Activated T-cell treated with anti-CD3 and anti-CD28 coated beads, Interleukin-2, amount 50 U/mL, for 24 hours (primary cell): Measurements from ENCODE around the gene TIMP3.
"Not testable (repeated sequence)": the region's sequence is repeated elsewhere in the genome, so short reads cannot be mapped to it uniquely, and the experiment has no call there.

Experiments
- DNase-seq: peaks from one replicate; pipeline ENCODE4 v3.0.0-alpha.2; 2020
- H3K27ac Mint-ChIP-seq: 2 replicates; pipeline ENCODE4 v1.8.0; 2020; ENCODE audit warnings: mild to moderate bottlenecking, mixed read lengths
- H3K27me3 Mint-ChIP-seq: 2 replicates; pipeline ENCODE4 v1.8.0; 2020; ENCODE audit warnings: mixed read lengths
- H3K36me3 Mint-ChIP-seq: 2 replicates; pipeline ENCODE4 v1.8.0; 2020; ENCODE audit warnings: low read depth, mixed read lengths
- H3K4me1 Mint-ChIP-seq: 2 replicates; pipeline ENCODE4 v1.8.0; 2020; ENCODE audit warnings: low read depth, mixed read lengths
- H3K4me3 Mint-ChIP-seq: 2 replicates; pipeline ENCODE4 v1.8.0; 2020; ENCODE audit warnings: mild to moderate bottlenecking, moderate library complexity, mixed read lengths
- H3K9me3 Mint-ChIP-seq: 2 replicates; pipeline ENCODE4 v1.8.0; 2020; ENCODE audit warnings: mixed read lengths

TIMP3 gene

GRCh38 chr22:32801537-32802236 lies at the start of gene TIMP3:
Gene TIMP3, plus strand, starts transcription at chr22:32801705. Its CDS starts 297 bp downstream, at chr22:32802002.
- peaks cover 5% of the 10 kb centered on the region for H3K4me1 Mint-ChIP-seq
- DNase-seq = peak; percentile 30
- peaks cover 82% of the 10 kb centered on the region for H3K27me3 Mint-ChIP-seq
- no peaks in the 10 kb centered on the region for H3K9me3 Mint-ChIP-seq
- no peak within 1 kb of the TSS for H3K27ac Mint-ChIP-seq
- H3K36me3 Mint-ChIP-seq = no peaks in the 10 kb centered on the region
- H3K4me3 Mint-ChIP-seq = no peak within 1 kb of the TSS

DNA sequence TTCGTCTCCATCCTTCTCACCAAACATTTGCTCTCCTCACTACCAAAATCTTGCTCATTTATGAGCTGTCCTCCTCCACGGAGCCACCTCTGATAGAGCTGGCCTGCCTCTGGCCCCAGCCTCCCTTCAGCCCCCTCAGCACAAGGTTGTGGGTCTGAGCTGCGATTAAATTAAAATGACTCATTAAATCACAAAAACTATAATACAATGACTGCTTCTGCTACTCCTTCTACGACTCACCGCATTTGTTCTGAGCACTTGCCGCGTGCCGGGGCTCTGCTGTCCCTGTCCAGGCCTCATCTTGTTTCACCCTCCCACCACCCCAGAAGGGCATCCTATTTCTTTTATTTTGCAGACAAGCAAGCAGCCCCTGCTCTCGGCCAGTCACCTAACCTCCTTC lies 49.2 kb upstream of the TIMP3 start:
- DNase-seq = no peak

DNA sequence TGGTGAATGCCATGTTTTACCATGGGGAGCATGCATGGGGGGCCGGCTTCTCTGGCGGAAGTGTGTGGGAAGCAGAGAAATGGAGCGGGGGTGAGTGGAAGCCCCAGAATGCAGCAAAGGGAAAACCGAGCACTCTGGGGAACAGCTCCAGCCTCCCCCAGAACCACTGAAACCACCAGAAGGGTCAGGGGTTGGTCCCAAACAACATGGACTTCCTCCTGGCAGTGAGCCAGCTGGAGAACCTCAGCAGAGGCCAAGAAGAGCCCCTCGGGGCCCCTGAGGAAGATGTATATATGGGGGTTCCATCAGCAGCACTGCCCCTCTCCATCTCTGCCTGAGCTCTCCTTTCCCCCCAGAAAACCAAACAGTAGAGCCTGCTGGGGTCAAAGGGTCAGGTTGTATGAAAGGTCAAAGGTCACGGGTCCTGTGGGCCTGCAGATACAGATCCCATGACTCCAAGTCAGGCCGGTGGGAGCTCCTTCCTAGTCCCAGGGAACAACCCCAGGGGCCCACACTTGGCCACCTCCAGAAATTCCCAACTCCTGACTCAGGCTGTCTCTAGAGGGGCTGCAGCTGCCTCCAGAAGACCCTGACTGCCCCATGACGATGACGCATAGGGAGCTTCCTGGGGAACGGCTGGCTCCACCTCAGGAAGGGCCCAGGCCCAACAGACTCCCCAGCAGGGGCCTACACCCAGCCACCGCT lies 48.5 kb upstream of the TIMP3 start:
- no peaks in the 10 kb centered on the region for H3K36me3 Mint-ChIP-seq
- H3K27ac Mint-ChIP-seq = no peak overlapping the region
- H3K4me3 Mint-ChIP-seq = no peak overlapping the region
- no peak for DNase-seq
- H3K27me3 Mint-ChIP-seq = no peaks in the 10 kb centered on the region
- no peaks in the 10 kb centered on the region for H3K4me1 Mint-ChIP-seq
- H3K9me3 Mint-ChIP-seq = no peaks in the 10 kb centered on the region

More for the DNA sequence above, 49.2 kb upstream of the TIMP3 start:
- H3K4me1 Mint-ChIP-seq = no peaks in the 10 kb centered on the region
- H3K36me3 Mint-ChIP-seq = no peaks in the 10 kb centered on the region
- no peak overlapping the region for H3K4me3 Mint-ChIP-seq
- no peaks in the 10 kb centered on the region for H3K9me3 Mint-ChIP-seq
- H3K27ac Mint-ChIP-seq = no peak overlapping the region
- H3K27me3 Mint-ChIP-seq = no peaks in the 10 kb centered on the region

- no peaks in the 10 kb centered on the region for H3K4me1 Mint-ChIP-seq
- H3K9me3 Mint-ChIP-seq = no peaks in the 10 kb centered on the region
- DNase-seq = no peak
- H3K36me3 Mint-ChIP-seq = no peaks in the 10 kb centered on the region
- no peak overlapping the region for H3K4me3 Mint-ChIP-seq
- H3K27ac Mint-ChIP-seq = no peak overlapping the region
- no peaks in the 10 kb centered on the region for H3K27me3 Mint-ChIP-seq
These were observed 47.9 kb upstream of the TIMP3 start for GRCh38 chr22:32753591-32753990.

- no peak overlapping the region for H3K27ac Mint-ChIP-seq
- no peaks in the 10 kb centered on the region for H3K9me3 Mint-ChIP-seq
- no peaks in the 10 kb centered on the region for H3K36me3 Mint-ChIP-seq
- no peaks in the 10 kb centered on the region for H3K27me3 Mint-ChIP-seq
- no peak overlapping the region for H3K4me3 Mint-ChIP-seq
- no peak for DNase-seq
- no peaks in the 10 kb centered on the region for H3K4me1 Mint-ChIP-seq
These were observed 47.0 kb upstream of the TIMP3 start for GRCh38 chr22:32754413-32755041.

GRCh38 chr22:32757086-32757762 lies 44.3 kb upstream of the TIMP3 start:
- not testable (repeated sequence) for H3K36me3 Mint-ChIP-seq, DNase-seq, H3K4me1 Mint-ChIP-seq

GRCh38 chr22:32758866-32759385 lies 42.6 kb upstream of the TIMP3 start:
- DNase-seq = no peak
- Mint-ChIP-seq H3K4me3 (no peak overlapping the region), H3K9me3 (no peaks in the 10 kb centered on the region), H3K4me1 (no peaks in the 10 kb centered on the region), H3K36me3 (no peaks in the 10 kb centered on the region), H3K27ac (no peak overlapping the region), H3K27me3 (peaks cover 32% of the 10 kb centered on the region)

More at GRCh38 chr22:32757086-32757762, 44.3 kb upstream of the TIMP3 start:
- H3K27me3 Mint-ChIP-seq = peaks cover 21% of the 10 kb centered on the region
- not testable (repeated sequence) for H3K9me3 Mint-ChIP-seq, H3K4me3 Mint-ChIP-seq, H3K27ac Mint-ChIP-seq

DNA sequence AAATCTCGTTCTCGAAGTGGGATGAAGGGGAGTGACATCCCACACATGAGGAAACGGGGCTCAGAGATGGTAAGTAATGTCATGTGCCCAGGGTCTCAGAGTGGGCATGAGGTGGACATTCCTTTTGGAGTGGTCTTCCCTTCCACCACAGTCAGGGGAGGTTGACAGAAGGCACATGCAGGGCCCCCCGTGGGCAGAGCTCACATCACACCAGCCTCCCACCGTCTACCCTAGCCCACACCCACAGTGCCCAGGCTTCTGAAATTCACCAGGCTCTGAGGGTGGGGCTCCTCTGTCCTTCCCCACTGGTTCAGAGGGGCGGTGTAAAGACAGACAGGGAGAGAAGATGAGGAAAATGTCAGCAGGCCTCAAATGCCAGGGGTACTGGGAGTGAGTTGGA lies 41.1 kb upstream of the TIMP3 start:
- no peak for DNase-seq
- peaks cover 41% of the 10 kb centered on the region for H3K27me3 Mint-ChIP-seq
- no peaks in the 10 kb centered on the region for H3K36me3 Mint-ChIP-seq
- no peak overlapping the region for H3K4me3 Mint-ChIP-seq
- no peaks in the 10 kb centered on the region for H3K4me1 Mint-ChIP-seq
- no peak overlapping the region for H3K27ac Mint-ChIP-seq
- H3K9me3 Mint-ChIP-seq = no peaks in the 10 kb centered on the region

DNA sequence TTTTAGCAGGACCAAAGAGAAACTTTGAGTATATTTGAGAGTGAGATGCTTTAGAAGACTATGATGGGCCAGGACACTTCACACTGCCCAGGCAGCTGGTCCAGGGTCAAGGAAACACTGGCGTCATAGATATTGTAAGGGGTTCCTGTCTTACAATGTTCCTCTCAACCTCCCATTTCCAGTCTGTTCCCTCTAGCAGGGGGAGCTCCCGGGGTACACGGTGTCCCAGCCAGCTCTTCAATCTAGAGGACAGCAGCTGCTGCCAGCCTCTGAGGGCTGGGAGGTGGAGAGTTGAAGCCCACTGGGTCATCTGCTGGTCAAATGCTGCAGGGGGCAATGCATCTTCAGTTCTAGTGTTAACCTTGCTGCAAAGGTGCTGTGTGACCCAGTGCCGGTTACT lies 40.7 kb upstream of the TIMP3 start:
- H3K4me1 Mint-ChIP-seq = no peaks in the 10 kb centered on the region
- H3K27ac Mint-ChIP-seq = no peak overlapping the region

GRCh38 chr22:32761251-32761903 lies 40.1 kb upstream of the TIMP3 start:
- no peak overlapping the region for H3K4me3 Mint-ChIP-seq
- peaks cover 44% of the 10 kb centered on the region for H3K27me3 Mint-ChIP-seq
- no peaks in the 10 kb centered on the region for H3K36me3 Mint-ChIP-seq
- no peaks in the 10 kb centered on the region for H3K9me3 Mint-ChIP-seq
- no peaks in the 10 kb centered on the region for H3K4me1 Mint-ChIP-seq
- no peak overlapping the region for H3K27ac Mint-ChIP-seq
- DNase-seq = no peak

More for the DNA sequence above, 40.7 kb upstream of the TIMP3 start:
- no peak for DNase-seq
- H3K27me3 Mint-ChIP-seq = peaks cover 44% of the 10 kb centered on the region
- H3K36me3 Mint-ChIP-seq = no peaks in the 10 kb centered on the region
- no peak overlapping the region for H3K4me3 Mint-ChIP-seq
- no peaks in the 10 kb centered on the region for H3K9me3 Mint-ChIP-seq

GRCh38 chr22:32764330-32765131 lies 37.0 kb upstream of the TIMP3 start:
- peaks cover 44% of the 10 kb centered on the region for H3K27me3 Mint-ChIP-seq
- H3K4me3 Mint-ChIP-seq = no peak overlapping the region
- DNase-seq = no peak
- no peaks in the 10 kb centered on the region for H3K36me3 Mint-ChIP-seq
- H3K27ac Mint-ChIP-seq = no peak overlapping the region
- H3K4me1 Mint-ChIP-seq = no peaks in the 10 kb centered on the region
- no peaks in the 10 kb centered on the region for H3K9me3 Mint-ChIP-seq

- Mint-ChIP-seq H3K4me3 (no peak overlapping the region), H3K36me3 (no peaks in the 10 kb centered on the region), H3K27me3 (peaks cover 43% of the 10 kb centered on the region), H3K9me3 (no peaks in the 10 kb centered on the region), H3K4me1 (no peaks in the 10 kb centered on the region), H3K27ac (no peak overlapping the region)
- DNase-seq = no peak
These were observed 36.3 kb upstream of the TIMP3 start for GRCh38 chr22:32765132-32765618.

DNA sequence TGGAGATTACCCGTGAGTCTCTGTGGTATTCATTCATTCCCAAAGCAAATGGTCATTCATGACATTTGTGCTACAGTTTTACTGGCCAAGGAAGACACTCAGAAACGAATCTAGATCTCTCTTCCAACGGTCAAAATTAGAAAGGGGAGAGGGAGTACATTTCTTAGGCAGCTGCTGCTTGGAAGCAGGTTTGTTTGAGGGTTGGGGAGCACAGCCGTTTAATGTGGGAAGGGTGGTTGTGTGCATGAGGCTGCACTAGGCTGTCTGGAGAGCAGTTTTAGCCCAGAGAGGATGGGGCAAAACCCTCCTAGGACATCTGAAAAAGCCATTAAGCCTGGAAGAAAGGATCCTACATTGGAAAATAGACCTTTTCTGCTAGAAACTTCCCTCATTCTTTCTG lies 29.7 kb upstream of the TIMP3 start:
- Mint-ChIP-seq H3K9me3 (no peaks in the 10 kb centered on the region), H3K4me3 (no peak overlapping the region), H3K36me3 (no peaks in the 10 kb centered on the region), H3K27ac (no peak overlapping the region), H3K4me1 (no peaks in the 10 kb centered on the region), H3K27me3 (peaks cover 9% of the 10 kb centered on the region)
- DNase-seq = no peak
